K562 (cell line): Measurements from ENCODE around the gene PLAAT4. TPM values are rescaled to one million over a fixed set of nuclear protein-coding genes. Genes with fewer than 3 reads are reported as not detected.

Experiments
- CEBPZ ChIP-seq: fragments of 150-350 bp; IDR thresholded peaks from 2 replicates; pipeline ENCODE4 v1.6.1; 2014; ENCODE audit warnings: low read depth, mild to moderate bottlenecking, low read length, borderline replicate concordance
- CGGBP1 ChIP-seq: fragments of 250-450 bp; sonication (Bioruptor Pico); IDR thresholded peaks from 2 replicates; pipeline ENCODE4 v1.9.0; 2021; ENCODE audit warnings: mild to moderate bottlenecking
- CTCFL ChIP-seq: IDR thresholded peaks from 2 replicates; pipeline ENCODE4 v1.6.1; 2011; ENCODE audit warnings: borderline replicate concordance, low read depth, mild to moderate bottlenecking, moderate library complexity, low read length; ENCODE audit not compliant: insufficient read depth, poor library complexity, severe bottlenecking
- ELK3 ChIP-seq: fragments of 450-650 bp; formaldehyde crosslinking; IDR thresholded peaks from 2 replicates; pipeline ENCODE4 v1.4.0; 2020; ENCODE audit warnings: mild to moderate bottlenecking
- FOXJ3 ChIP-seq: sonication (generic); formaldehyde crosslinking; IDR thresholded peaks from 2 replicates; pipeline ENCODE4 v1.4.0; 2020; ENCODE audit warnings: mild to moderate bottlenecking, missing genetic modification reagents
- GATAD2B ChIP-seq: fragments of 450-650 bp; IDR thresholded peaks from 2 replicates; pipeline ENCODE4 v1.6.1; 2017; ENCODE audit warnings: mild to moderate bottlenecking, borderline replicate concordance
- HMG20A ChIP-seq: fragments of 450-650 bp; formaldehyde crosslinking; conservative IDR thresholded peaks from 2 replicates; pipeline ENCODE4 v1.4.0; 2020; ENCODE audit warnings: mild to moderate bottlenecking, mixed read lengths
- MLLT1 ChIP-seq, 2 experiments: fragments of 450-650 bp; IDR thresholded peaks; 2 replicates each; pipeline ENCODE4 v1.6.1; 2016
- MNT ChIP-seq, 2 experiments: fragments of 450-650 bp; conservative IDR thresholded peaks; 2 replicates each; pipeline ENCODE4 v1.6.1; 2017; ENCODE audit warnings: mild to moderate bottlenecking in 2 of 2, moderate library complexity in 2 of 2
- PRMT5 ChIP-seq: sonication (generic); formaldehyde crosslinking; IDR thresholded peaks from 2 replicates; pipeline ENCODE4 v1.5.0; 2020; ENCODE audit warnings: missing genetic modification reagents
- RBM14 ChIP-seq: fragments of 200-400 bp; formaldehyde crosslinking; IDR thresholded peaks from 2 replicates; pipeline ENCODE4 v1.6.1; 2018; ENCODE audit warnings: low read depth, mild to moderate bottlenecking, low read length, moderate library complexity, borderline replicate concordance; ENCODE audit not compliant: insufficient read depth
- ZFP36 ChIP-seq: fragments of 150-350 bp; IDR thresholded peaks from 2 replicates; pipeline ENCODE4 v1.6.1; 2018; ENCODE audit warnings: low read length, low read depth; ENCODE audit not compliant: partially characterized antibody
- ZNF655 ChIP-seq: fragments of 250-450 bp; sonication (Bioruptor Pico); IDR thresholded peaks from 2 replicates; pipeline ENCODE4 v1.5.0; 2021
- ZZZ3 ChIP-seq: fragments of 450-650 bp; IDR thresholded peaks from 2 replicates; pipeline ENCODE4 v1.6.1; 2016; ENCODE audit warnings: antibody characterized with exemption, mild to moderate bottlenecking, moderate library complexity
- polyA plus RNA-seq, 8 experiments: library from polyadenylated mRNA; depleted of rRNA in 4 of 8; stranded (reverse) in 5 of 8; unstranded in 3 of 8; fragments of >200 nt; fragmentation: Nextera tagmentation in 2 of 8; fragmentation: Illumina TruSeq in 1 of 8; extraction: Ambion mirVana in 2 of 8; extraction: Trizol in 1 of 8; gene quantifications; 2 replicates each; pipeline versions ENCODE4 v1.2.1 to v1.2.3, GENCODE V29; 2011 to 2014; ENCODE audit warnings: inconsistent platforms in 1 of 8, missing spikeins in 1 of 8
- total RNA-seq, 7 experiments: library from RNA; depleted of rRNA in 6 of 7; stranded (reverse); fragments of >200 nt in 6 of 7; fragmentation: Illumina TruSeq in 2 of 7; extraction: Trizol in 2 of 7; gene quantifications; 2 replicates each; pipeline versions ENCODE4 v1.2.1 to v1.2.3, GENCODE V29; 2011 to 2021; ENCODE audit warnings: low replicate concordance in 1 of 7

Gene PLAAT4
- total and polyA plus RNA-seq, 9 of the 15 experiments (the other 6 are each of a cell fraction or from before 2014, with no cell fraction given), result 0.54 to 3.0 (median 1.3) TPM; not detected in 1

- TF ChIP-seq MNT (conservative IDR thresholded peaks at IDR 0.05), result no peak
- no peak for TF ChIP-seq ZFP36
- no peak for TF ChIP-seq ZNF655 (CRISPR knock-in tag)
- TF ChIP-seq CEBPZ, result no peak
- no peak for TF ChIP-seq GATAD2B
- TF ChIP-seq MLLT1 (IDR thresholded peaks at IDR 0.05), result peak in 1 of 2 experiments; percentile 75; a peak in 2 of 4 replicates
- TF ChIP-seq HMG20A (CRISPR knock-in tag), result no peak
- TF ChIP-seq CGGBP1, result no peak
- no peak for TF ChIP-seq ELK3 (CRISPR knock-in tag)
- no peak for TF ChIP-seq FOXJ3
- no peak for TF ChIP-seq RBM14
- TF ChIP-seq PRMT5, result no peak
- TF ChIP-seq ZZZ3, result no peak
- TF ChIP-seq CTCFL, result no peak
Measured at GRCh38 chr11:63505857-63506528, 30.6 kb upstream of the PLAAT4 start, which contains the start of gene LGALS12 (continued).
